Measurements from ENCODE around the gene DSCAML1.
"Not testable (repeated sequence)": the region's sequence is repeated elsewhere in the genome, so short reads cannot be mapped to it uniquely, and the experiment has no call there.

The DSCAML1 gene

DNA sequence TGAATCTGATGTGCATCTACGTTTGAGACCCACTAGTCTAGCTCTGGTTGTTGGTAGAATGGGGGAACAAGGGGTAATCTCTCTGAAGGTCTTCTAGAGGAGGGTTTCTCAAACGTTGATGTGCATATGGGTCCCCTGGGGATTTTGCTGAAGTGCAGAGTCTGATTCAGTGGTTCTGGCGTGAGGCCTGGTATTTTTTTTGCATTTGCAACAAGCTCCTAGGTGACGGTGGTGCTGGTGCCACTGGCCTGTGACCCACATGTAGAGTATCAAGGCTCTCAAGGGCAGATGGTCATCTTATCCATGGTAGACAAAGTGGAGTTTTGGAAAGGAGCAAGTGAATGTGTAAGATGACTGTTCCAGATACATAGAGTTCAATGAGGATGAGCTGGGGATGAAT, 372.2 kb downstream of the DSCAML1 start:
- DNase-seq (ENCODE audit: low spot score), result no peak

- DNase-seq (ENCODE audit: low spot score), result no peak
Measured at GRCh38 chr11:117423046-117423575, 373.9 kb downstream of the DSCAML1 start.

GRCh38 chr11:117421476-117421875, 375.5 kb downstream of the DSCAML1 start:
- no peak for DNase-seq (ENCODE audit: low spot score)

DNA sequence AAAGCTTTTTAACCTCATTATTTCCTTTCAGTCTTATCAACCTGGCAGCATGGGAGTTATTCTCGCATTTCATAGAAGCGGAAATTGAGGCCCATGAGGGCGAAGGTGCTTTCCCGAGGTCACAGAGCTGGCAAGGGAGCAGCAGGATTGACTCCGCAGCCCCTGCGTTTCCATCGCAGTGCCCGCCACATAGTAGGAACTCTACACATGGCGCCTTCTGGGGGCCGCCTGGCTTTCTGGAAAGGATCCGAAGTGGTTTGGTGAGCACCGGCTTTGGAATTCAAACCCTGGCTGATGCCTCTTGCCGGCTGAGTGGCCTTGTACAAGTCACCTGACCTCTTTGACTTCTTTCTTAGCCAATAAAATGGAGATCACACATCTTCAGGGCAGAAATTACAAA, 376.0 kb downstream of the DSCAML1 start:
- DNase-seq (ENCODE audit: low spot score), result no peak

DNA sequence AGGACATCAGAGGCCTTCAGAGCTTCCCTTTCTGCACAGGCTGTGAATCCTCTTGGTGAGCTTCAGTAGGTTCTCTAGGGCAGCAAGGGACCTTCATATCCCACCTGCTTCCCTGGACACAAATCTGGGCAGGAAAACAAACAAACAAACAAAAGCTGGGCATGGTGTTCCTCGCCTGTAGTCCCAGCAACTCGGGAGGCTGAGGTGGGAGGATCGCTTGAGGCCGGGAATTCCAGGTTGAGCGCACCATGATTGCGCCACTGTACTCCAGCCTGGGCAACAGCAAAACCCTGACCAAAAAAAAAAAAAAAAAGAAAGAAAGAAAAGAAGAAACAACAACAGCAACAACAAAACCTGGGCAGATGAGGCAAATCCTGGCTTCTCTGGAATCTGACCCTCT, 376.4 kb downstream of the DSCAML1 start:
- no peak for DNase-seq (ENCODE audit: low spot score)

DNA sequence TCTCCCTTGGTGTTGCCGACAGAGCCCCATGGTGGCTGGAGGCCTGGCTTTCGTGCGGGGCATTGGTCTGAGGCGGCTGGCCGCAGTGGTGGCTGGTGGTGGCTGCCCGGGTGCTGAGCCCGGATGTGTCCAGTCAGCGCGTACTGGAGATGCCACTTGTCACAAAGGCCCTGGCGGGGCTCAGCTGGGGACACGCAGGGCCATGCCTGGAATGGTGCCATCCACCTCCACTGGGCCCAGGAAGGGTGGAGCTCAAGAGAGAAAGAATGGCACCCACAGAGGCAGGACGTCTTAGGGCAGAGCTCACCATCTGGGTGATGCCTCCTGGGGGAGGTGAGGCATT, 376.9 kb downstream of the DSCAML1 start:
- no peak for DNase-seq (ENCODE audit: low spot score)

DNA sequence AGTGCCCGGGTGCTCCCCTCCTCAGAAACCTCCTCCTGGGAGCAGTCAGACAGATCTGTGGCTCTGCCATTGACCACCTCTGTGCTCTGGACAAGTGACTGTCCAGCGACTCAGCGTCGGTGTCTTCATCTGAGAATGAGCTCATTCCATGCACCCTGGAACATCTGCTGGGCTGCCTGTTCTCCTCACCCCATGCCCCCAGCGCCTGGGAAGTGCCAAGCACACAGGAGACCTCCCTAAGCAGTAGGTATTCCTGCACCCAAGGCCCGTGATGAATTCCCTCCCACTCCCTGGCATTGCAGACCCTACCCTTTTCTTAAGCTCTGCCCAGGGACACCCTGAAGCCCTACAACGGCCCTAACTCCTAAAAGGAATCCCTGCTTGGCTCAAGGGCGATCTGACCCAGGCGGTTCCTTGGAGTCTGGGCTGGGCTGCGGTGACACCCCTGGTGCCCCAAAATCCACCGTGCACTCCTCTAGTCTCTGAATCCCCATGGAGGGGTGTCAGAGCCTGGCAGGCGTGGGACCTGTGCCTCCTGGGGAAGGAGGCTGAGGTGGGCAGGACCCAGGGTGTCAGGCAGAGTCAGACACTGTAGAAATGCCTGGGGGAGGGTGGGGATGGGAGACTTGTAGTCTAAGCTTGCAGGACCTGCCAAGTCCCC, 377.4 kb downstream of the DSCAML1 start:
- DNase-seq (ENCODE audit: low spot score), result no peak

DNA sequence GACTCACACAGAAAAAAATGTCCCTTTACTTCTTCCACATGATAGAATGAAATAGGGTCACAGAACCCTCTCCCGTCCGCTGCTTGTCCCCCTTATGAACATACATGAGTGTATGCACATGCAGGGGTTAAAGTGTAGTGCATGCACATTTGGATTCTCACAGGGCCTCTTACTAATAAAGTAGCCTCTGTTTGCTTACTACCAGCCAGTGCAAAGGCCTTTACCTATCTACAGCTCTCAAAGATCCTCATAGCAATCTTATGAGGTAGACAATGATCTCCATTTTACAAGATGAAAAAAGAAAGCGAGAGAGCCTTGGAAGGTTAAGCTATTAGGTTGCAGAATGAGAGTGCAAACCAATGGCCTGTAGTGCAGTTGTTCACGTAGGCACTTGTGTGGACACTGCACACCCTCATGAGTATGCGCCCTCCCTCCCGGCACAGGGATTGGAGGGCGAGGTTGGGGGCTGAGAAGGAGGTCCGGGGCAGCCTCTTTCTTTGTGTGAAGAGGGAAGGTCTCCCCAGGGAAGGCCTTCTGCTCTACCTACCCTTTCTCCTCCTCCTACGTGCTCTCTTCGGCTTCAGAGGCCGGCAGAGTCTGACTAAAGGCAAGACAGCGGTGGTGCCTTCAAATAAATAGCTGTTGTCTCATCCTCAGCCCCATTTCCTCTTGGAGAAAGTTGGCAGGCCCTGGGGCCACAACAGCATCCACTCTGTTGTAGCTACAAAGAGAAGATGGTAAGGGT, 378.1 kb downstream of the DSCAML1 start:
- no peak for DNase-seq (ENCODE audit: low spot score)

DNA sequence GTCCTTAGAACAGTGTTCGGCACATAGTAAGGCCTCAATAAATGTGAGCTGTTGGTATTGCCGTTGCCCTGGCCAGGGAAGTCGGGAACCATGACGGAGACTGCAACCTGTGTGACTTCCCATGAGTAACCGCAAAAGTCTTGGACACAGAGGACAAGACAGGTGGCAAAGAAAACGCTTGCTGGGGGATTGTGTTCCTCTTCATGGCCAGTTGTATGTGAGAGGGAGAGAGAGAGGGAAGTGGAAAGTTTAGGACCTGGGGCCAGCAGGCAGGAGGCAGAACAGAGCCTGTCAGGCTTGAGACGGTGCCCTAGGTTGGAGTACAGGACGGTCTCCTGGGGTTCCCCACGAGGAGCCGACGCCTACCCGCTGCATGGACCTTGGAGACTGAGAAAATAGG, 379.2 kb downstream of the DSCAML1 start:
- no peak for DNase-seq (ENCODE audit: low spot score)

- DNase-seq (ENCODE audit: low spot score), result no peak
Measured at GRCh38 chr11:117417342-117417741, 379.7 kb downstream of the DSCAML1 start.

DNA sequence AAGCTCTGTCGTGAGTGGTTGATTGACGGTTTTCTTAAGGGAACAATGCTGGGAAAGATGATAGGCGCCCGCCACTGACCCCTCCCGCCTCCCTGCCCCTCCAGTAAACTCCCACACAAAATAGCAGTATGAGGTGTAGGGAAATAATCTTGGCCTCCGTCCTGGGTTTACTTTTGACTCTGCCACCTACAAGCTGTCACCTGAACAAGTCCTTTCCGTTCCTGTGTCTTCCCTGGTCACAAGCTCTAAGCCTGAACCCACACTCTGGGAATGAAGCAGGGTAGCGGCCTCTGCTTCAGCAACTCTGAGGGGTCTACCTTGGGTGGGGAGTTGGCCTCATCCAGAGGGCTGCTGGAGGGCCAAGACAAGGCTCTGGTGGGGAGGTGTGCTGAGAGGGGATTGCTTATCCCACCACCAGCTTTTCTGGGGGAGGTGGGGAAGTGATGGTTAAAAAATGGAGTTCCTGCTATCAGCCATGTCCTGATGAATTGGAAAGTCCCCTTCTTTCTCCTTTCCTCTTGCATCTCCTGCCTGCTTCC, 381.6 kb downstream of the DSCAML1 start:
- no peak for DNase-seq (ENCODE audit: low spot score)

GRCh38 chr11:117414724-117415123, 382.3 kb downstream of the DSCAML1 start:
- no peak for DNase-seq (ENCODE audit: low spot score)

DNA sequence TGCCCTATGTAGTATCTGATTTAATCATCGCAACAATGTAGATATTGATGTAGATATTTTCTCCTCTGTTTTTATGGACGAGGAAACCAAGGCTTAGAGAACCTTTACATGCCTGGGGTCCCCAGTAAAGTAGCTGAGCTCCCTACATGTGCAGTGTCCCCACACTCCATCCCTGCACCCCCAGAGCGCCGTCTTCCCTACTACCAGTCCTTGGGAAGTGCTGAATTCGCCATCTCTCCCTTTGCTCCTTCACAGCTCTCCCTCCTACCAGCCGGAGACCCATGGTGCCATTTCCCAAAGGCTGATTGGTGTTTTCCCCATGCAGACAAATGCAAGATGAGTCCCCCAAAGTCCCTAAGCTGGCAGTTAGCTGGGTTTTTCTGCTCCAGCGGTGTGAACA, 383.4 kb downstream of the DSCAML1 start:
- DNase-seq (ENCODE audit: low spot score), result no peak

DNA sequence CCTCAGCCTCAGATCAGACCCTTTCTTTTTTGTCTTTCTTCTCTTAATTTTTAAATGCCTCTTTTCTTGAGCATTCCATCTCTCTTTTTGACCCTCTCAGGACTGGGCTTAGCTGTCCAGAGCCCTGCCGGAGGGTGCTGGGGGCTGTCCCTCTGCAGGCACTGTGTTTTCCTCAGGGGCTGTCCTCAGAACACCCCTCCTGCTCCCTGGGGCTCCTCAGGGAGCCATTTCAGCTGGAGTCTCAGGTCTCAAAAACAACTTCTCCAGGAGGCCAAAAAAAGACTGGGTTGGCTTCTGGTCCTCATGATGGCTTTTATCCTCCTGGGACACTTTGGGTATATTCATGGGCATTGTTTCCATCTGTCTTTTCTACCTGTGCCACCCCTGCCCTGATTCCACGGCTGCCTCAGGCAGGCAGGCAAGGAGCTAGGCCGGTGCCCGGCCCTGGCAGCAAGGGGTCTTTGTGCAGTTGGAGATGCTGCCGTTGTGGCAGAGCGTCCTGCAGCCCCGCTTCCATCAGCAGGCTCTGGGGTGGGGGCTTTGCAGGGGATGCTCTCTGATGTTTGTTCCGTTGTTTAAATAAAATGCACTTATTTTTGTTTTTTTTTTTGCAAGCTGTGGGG, 384.3 kb downstream of the DSCAML1 start:
- no peak for DNase-seq (ENCODE audit: low spot score)

GRCh38 chr11:117412176-117412575, 384.8 kb downstream of the DSCAML1 start:
- DNase-seq (ENCODE audit: low spot score), result no peak

GRCh38 chr11:117411736-117412135, 385.3 kb downstream of the DSCAML1 start:
- no peak for DNase-seq (ENCODE audit: low spot score)

- DNase-seq (ENCODE audit: low spot score), result no peak
Measured at GRCh38 chr11:117410861-117411710, 385.9 kb downstream of the DSCAML1 start.

GRCh38 chr11:117410238-117410637, 386.8 kb downstream of the DSCAML1 start:
- no peak for DNase-seq (ENCODE audit: low spot score)

DNA sequence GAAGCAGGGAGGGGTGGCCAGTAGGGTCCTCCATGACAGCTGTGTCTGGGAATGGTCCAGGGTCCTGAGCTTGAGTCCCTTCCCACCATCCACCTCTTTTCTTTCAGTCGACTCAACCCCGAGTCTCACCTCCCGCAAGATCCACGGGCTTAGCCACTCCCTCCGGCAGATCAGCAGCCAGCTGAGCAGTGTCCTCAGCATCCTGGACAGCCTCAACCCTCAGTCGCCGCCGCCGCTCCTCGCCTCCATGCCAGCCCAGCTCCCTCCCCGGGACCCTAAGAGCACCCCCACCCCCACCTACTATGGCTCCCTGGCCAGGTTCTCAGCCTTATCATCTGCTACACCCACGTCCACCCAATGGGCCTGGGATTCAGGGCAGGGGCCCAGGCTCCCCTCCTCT, 387.5 kb downstream of the DSCAML1 start:
- DNase-seq (ENCODE audit: low spot score), result no peak

- no peak for DNase-seq (ENCODE audit: low spot score)
Measured at GRCh38 chr11:117408356-117408755, 388.7 kb downstream of the DSCAML1 start.

DNA sequence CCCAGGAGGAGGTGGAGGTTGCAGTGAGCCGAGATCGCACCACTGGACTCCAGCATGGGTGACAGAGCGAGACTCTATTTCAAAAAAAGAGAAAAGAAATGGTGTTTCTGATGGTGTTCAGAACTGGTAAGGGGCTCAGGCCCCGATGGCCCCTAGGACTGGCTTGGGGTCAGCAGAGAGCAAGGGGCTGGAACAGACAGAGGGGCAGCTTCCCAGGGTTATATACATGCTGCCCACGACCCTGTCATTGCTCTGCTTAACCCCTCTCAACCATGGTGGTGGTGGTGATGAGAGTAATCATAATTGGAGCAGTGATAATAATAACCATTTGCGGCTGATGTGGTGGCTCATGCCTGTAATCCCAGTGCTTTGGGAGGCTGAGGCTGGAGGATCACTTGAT, 390.0 kb downstream of the DSCAML1 start:
- DNase-seq (ENCODE audit: low spot score), result no peak

DNA sequence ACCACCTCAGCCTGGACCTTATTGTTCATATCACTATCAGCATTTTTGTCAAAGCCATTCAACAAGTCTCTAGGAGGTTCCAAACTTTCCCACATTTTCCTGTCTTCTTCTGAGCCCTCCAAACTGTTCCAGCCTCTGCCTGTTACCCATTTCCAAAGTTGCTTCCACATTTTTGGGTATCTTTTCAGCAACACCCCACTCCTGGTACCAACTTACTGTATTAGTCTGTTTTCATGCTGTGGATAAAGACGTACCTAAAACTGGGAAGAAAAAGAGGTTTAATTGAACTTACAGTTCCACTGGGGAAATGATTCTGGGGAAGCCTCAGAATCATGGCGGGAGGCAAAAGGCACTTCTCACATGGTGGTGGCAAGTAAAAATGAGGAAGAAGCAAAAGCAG, 391.1 kb downstream of the DSCAML1 start:
- not testable (repeated sequence) for DNase-seq (ENCODE audit: low spot score)

All from HuH-7.5 (cell line).